GM19372 (cell line): Measurements from ENCODE around the gene SNAPIN.
"Not testable (repeated sequence)": the region's sequence is repeated elsewhere in the genome, so short reads cannot be mapped to it uniquely, and the experiment has no call there.

Experiments
- ATAC-seq: cut with Tn5 transposase; IDR thresholded peaks from one replicate; pipeline ENCODE4 v1.9.1; 2021; ENCODE audit warnings: mild to moderate bottlenecking, low read depth, moderate library complexity; ENCODE audit not compliant: unreplicated experiment

The SNAPIN gene

GRCh38 chr1:153643816-153644215 lies 14.7 kb upstream of the SNAPIN start:
- no peak for ATAC-seq

DNA sequence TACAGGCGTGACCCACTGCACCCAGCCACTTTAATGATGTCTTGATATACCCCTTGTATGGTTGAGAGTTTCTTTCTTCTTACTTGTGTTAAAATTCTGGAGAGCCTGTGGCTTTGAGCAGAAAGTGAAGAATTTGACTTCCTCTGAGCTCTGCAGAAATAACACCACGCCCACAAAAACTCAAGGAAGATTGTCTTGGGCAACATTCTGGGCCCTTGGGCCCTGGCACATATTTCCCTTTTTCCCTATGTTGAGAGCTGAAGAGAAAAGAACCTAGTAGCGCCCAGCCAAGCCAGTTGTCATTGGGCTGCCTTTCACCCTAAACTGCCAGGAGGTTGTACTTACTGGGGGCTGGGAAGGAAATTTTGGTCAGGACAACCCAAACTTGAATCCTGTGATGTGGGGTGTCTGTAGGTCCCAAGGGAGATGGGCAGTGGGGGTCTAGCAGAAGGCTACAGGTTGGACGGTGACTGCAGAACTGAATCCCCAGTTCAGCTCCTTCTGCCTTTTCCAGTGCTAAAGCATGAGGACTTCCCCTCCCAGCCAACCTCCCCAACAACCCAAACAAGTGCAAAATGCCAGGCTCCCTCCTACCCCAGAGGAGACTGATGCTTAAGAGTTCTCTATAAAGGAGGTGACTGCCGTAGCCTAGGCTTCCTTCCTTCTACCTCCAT lies 11.7 kb upstream of the SNAPIN start:
- ATAC-seq = no peak

DNA sequence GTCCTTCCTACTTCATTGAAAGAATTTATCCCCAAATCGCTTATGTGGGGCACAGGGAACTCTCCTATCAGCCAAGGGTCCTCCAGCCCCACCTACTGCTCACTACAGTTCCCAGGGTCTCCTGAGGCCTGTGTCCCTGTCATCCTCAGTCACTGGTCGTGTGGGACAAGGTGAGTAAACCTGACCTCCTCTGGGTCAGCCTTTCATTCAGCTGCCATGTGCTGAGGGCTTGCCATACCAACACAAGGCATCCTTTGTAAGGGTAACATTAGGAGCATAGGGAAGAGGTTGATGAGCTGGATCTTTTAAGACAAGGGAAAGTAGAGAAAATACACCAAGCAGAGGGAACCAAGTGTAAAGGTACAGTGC lies 11.2 kb upstream of the SNAPIN start:
- no peak for ATAC-seq

DNA sequence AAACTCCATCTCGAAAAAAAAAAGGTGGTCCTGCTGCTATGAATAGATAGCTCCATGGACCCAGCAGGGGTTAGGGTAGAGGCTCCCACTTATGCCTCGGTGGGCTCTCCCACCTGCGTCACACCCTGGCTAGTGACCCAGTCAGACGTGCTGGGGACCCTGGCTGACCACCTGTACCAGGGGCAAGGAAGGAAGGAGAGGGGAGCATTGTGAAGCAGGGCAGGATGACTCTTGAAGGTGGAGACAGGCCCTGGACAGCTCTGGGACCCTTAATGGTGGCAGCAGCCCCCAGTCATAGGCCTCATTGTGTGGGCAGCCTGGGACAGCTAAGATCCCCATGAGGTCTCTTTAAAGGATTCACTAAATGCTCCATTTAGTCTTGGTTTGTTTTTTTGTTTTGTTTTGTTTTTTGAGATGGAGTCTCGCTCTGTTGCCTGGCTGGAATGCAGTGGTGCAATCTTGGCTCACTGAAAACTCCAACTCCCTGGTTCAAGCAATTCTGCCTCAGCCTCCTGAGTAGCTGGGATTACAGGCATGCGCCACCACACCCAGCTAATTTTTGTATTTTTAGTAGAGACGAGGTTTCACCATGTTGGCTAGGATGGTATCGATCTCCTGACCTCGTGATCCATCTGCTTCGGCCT lies 10.4 kb upstream of the SNAPIN start:
- no peak for ATAC-seq

GRCh38 chr1:153649137-153649862 lies 9.2 kb upstream of the SNAPIN start:
- ATAC-seq = no peak

DNA sequence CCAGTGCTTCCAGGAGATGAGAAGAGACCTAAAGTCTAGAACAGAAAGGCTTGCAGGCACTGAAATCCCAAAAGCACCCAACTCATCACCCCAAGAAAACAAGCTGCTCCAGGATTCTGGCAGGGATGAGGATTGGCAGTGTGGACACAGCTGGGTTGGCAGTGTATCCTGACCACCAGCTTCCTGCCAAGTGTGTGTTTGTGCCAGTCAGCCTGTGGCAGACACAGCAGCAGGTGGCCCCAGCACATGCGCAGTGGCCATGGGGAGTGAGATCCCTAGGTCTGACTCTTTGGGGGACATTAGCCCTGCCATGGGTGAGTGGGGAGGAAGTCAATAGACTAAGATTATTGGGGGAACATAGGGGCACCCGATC lies 8.7 kb upstream of the SNAPIN start:
- no peak for ATAC-seq

DNA sequence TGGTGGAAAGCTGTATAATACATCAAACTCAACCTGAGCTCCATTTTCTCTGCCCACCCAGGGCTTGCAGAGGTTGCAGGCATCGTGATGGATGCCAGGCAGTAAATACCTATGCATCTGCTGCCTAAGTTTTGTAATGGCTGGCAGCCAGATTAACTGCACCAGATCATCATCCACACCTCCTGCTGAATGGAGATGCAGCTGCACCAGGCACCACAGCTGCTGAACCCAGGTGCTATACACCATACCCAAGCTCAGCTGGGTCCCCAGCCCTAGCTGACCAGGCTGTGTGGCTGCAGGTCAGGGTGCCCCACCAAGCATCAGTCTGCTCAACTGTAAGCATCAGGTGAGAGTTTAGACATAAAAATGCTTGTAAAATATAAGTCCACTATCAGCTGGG lies 6.7 kb upstream of the SNAPIN start:
- ATAC-seq = no peak

DNA sequence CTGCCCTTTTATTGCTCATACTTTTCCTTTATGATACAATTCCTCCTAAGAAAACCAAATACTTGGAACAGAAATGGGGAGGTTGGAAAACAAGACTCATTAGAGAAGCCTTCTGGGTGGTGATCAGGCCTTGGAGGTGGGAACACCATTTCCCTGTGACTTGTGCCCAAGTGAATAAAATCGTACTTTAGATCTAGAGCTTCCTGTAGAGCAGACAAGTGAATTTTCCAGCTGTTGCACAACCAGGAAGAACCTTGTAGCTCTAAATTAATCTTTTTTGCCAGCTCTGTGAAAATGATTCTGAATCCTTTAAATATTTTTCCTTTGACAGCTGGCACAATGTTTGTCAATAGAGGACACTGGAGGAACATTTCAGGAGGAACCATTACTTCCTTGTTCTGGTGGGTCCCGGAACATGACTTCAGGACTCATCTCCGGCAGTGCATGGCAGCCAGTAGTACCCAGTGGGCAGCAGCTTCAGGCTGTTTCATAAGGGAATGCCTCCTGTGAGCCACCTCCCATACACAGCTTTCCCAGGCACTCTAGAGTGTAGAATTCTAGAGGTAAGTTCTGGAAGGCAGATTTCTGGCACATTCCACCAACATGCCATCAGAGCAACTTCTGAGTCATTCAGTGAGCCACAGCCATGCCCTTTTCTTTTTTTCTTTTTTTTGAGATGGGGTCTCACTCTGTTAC lies 5.5 kb upstream of the SNAPIN start:
- ATAC-seq = no peak

GRCh38 chr1:153655333-153655732 lies 3.2 kb upstream of the SNAPIN start:
- no peak for ATAC-seq

GRCh38 chr1:153659175-153659534 lies 652 bp downstream of the SNAPIN start:
- ATAC-seq = no peak

GRCh38 chr1:153659656-153660055 lies 1.2 kb downstream of the SNAPIN start:
- no peak for ATAC-seq

GRCh38 chr1:153661111-153661708 lies 2.7 kb downstream of the SNAPIN start:
- no peak for ATAC-seq

DNA sequence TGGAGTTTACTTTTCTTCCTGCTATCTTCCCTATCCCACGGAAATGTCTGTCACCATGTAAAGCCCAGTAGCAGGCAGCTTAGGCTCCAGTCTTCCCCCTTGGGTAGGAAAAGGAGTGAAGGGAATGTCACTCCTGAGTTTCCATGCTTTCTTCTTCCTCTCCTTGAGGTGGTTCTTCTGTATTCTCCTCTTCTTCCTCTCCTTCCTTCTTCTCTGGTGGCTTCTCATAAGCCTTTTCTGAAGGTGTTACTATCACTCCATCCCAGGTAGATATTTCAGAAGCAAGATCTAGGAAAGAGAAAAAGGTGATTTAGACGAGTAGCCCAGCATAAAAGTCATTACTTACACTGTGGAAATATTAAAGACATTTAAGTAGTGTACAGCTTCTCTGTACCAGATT lies 3.8 kb downstream of the SNAPIN start:
- ATAC-seq = no peak

DNA sequence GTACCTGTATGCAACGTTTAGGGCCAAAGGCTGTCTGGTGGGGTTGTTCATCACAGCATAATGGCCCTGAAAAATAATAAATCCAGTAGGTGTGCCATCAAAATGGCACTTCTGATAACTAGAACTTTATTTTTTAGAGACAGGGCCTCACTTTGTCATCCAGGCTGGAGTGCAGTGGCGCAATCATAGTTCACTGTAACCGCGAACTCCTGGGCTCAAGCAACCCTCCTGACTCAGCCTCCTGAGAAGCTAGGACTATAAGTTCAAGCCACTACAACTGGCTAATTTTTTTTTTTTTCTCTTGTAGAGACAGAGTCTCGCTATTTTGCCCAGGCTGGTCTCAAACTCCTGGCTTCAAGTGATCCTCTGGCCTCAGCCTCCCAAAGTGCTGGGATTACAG lies 4.7 kb downstream of the SNAPIN start:
- ATAC-seq = no peak

- no peak for ATAC-seq
Observed at GRCh38 chr1:153667439-153667838, 8.9 kb downstream of the SNAPIN start.

- ATAC-seq = not testable (repeated sequence)
Observed at GRCh38 chr1:153668672-153669071, 10.2 kb downstream of the SNAPIN start.

- no peak for ATAC-seq
Observed at GRCh38 chr1:153669606-153670005, 11.1 kb downstream of the SNAPIN start.

GRCh38 chr1:153670257-153670858 lies 11.9 kb downstream of the SNAPIN start:
- ATAC-seq = no peak

- ATAC-seq = peak; percentile 97
Observed at GRCh38 chr1:153670859-153671627, 12.5 kb downstream of the SNAPIN start, which contains the start of gene ILF2. TSS of gene ILF2 (minus strand) at chr1:153670993. CDS start at chr1:153670922, 71 bp downstream.
